GM21717 (cell line): ENCODE measurements around the gene TPGS1.

Experiments used
- ATAC-seq: cut with Tn5 transposase; IDR thresholded peaks from one replicate; pipeline ENCODE4 v1.9.1; 2021; ENCODE audit warnings: mild to moderate bottlenecking, moderate library complexity; ENCODE audit not compliant: unreplicated experiment

TPGS1 gene

GRCh38 chr19:507286-508203, at the start of gene TPGS1:
Gene TPGS1, plus strand, starts transcription at chr19:507497. Its CDS starts 10 bp downstream, at chr19:507507.
- ATAC-seq = peak; percentile 56

GRCh38 chr19:457636-458035, 49.7 kb upstream of the TPGS1 start:
- ATAC-seq = no peak

- ATAC-seq = no peak
Observed at GRCh38 chr19:458091-459042, 48.9 kb upstream of the TPGS1 start.

- no peak for ATAC-seq
Observed at GRCh38 chr19:459724-460511, 47.4 kb upstream of the TPGS1 start.

GRCh38 chr19:460877-461720, 46.2 kb upstream of the TPGS1 start, which contains the start of gene SHC2:
Gene SHC2, minus strand, starts transcription at chr19:461033. Its CDS starts 37 bp downstream, at chr19:460996.
- ATAC-seq = no peak

GRCh38 chr19:461721-462551, 45.4 kb upstream of the TPGS1 start:
- no peak for ATAC-seq

- ATAC-seq = no peak
Observed at GRCh38 chr19:463483-464207, 43.7 kb upstream of the TPGS1 start.

GRCh38 chr19:464208-464545, 43.1 kb upstream of the TPGS1 start:
- ATAC-seq = no peak

- ATAC-seq = no peak
Observed at GRCh38 chr19:465056-465816, 42.1 kb upstream of the TPGS1 start.

- ATAC-seq = no peak
Observed at GRCh38 chr19:467554-467953, 39.7 kb upstream of the TPGS1 start.

- ATAC-seq = no peak
Observed at GRCh38 chr19:468587-469256, 38.6 kb upstream of the TPGS1 start.

- ATAC-seq = no peak
Observed at GRCh38 chr19:469833-470232, 37.5 kb upstream of the TPGS1 start.

- no peak for ATAC-seq
Observed at GRCh38 chr19:470701-471100, 36.6 kb upstream of the TPGS1 start.

- ATAC-seq = no peak
Observed at GRCh38 chr19:472005-472858, 35.1 kb upstream of the TPGS1 start.

- no peak for ATAC-seq
Observed at GRCh38 chr19:474126-475078, 32.9 kb upstream of the TPGS1 start.
